T47D (cell line): ENCODE data around the gene HAUS1.

Experiments used
- DNase-seq, 2 experiments: peaks; one replicate each; pipeline versions ENCODE4 v3.0.0 to v3.0.0-alpha.2; 2011 to 2012; ENCODE audit warnings: low read depth in 1 of 2, low spot score in 1 of 2
- JUND ChIP-seq: IDR thresholded peaks from 2 replicates; pipeline ENCODE4 v1.6.1; 2012; ENCODE audit warnings: low read depth
- in situ Hi-C: cut with HindIII; loops from 2 replicates; pipeline ENCODE4 v1.10.0; 2016; ENCODE audit warnings: low sequenced_read_pairs, low pct_unique_long_range_greater_than_20kb

HAUS1 gene

DNA sequence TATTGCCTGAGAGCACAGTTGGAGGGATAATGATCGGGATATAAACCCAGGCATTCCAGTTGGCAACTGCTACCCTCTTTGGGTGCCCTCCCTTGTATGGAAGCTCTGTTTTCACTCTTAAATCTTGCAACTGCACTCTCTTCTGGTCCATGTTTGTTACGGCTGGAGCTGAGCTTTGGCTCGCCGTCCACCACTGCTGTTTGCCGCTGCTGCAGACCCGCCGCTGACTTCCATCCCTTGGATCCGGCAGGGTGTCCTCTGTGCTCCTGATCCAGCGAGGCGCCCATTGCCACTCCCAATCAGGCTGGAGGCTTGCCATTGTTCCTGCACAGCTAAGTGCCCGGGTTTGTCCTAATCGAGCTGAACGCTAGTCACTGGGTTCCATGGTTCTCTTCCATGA is 60.7 kb downstream of the HAUS1 start:
- DNase-seq: no peak
- in situ Hi-C loops: no loop called here
- no peak for TF ChIP-seq JUND

DNA sequence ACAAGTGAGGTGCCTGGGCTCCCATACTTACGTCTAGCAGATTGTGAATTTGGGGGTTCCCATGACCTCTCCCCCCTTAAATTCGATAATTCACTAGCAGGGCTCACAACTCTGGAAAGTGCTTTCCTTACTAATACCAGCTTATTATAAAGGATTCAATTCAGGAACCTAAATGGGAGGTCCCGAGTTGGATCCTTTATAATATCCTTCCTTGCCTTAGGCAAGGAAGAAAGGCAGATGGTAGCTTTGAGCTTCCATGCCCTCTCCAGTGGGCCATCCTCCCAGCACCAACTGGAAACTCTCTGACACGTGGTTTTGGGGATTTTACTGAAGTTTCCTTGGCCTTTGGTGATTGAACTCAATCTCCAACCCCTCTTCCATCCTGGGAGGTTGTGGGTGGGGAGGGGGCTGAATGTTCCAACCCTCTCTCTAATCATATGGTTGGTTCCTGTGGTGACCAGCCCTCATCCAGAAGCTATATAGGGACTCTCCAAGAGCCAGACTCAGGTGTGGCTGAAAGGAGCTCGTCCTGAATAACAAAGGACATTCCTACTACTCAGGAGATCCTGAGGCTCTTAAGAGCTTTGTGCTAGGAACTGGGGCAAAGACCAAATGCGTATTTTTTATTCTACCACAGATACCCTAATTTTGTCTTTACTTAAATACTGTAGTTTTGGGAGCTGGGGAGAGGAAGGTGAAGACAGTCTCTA is 62.2 kb downstream of the HAUS1 start:
- TF ChIP-seq JUND: no peak
- no peak for DNase-seq
- in situ Hi-C loops: no loop called here

DNA sequence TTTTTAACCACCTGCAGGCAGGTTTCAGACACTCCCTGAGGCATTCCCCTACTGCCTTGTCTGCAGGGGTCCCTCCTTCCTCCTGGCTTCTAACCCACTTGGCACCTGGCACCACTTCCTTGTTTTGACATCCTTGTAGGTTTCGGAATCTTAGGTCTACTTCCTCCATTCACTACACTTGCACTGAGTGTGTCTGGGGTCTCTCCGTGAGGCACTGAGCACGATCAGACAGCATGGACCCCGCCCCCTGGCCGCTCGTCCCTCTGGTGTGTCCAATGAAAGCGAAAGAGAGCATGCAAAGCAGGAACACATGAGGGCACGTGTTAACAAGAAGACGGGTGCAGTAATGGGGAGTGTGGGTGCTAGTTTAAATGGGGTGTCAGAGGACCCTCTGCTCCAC is 63.8 kb downstream of the HAUS1 start:
- in situ Hi-C loops: no loop called here
- no peak for TF ChIP-seq JUND
- DNase-seq: no peak

DNA sequence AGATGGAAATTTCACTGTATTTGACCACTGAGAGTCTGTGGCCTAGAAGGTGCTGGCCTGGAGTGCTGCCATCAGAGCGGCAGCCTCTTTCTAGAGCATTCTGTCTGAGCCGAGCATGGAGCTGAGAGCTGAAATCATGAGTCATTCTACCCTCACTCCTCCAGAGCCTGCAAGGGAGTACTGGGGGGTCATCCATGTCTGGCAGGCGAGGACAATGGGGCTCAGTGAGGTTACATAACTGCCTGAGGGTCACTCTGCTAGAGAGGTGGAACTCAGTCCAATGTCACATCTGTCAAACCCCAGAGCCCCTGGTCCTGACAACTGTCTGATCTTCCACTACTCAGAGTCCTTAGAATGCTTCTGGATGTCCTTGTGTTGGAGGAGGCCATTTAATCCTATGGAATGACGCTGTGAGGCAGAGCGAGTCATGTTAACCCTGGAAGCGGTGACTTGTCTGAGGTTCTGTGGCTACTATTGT is 65.3 kb downstream of the HAUS1 start:
- in situ Hi-C loops: no loop called here
- no peak for DNase-seq

DNA sequence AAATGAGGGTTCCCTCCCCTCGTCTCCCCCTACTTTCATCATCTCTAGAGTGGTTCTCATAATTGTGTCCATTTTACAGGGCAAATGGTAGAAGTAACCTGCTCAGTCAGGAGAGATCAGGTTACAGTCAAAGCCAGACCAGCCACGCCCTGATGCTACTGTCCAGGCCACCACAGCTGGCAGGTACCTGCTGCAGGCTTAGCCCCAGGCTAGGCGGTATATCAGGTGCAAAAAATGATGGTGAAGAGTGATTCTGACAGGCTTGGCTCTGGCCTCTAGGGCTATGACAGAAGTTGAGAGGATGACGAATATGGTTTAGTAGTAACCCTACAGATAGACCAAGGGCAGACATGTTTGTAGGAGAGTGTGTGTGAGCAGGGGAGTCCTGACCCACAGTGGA is 67.1 kb downstream of the HAUS1 start:
- no peak for DNase-seq
- in situ Hi-C loops: no loop called here
- TF ChIP-seq JUND: no peak

More for the DNA sequence above, 65.3 kb downstream of the HAUS1 start:
- no peak for TF ChIP-seq JUND

DNA sequence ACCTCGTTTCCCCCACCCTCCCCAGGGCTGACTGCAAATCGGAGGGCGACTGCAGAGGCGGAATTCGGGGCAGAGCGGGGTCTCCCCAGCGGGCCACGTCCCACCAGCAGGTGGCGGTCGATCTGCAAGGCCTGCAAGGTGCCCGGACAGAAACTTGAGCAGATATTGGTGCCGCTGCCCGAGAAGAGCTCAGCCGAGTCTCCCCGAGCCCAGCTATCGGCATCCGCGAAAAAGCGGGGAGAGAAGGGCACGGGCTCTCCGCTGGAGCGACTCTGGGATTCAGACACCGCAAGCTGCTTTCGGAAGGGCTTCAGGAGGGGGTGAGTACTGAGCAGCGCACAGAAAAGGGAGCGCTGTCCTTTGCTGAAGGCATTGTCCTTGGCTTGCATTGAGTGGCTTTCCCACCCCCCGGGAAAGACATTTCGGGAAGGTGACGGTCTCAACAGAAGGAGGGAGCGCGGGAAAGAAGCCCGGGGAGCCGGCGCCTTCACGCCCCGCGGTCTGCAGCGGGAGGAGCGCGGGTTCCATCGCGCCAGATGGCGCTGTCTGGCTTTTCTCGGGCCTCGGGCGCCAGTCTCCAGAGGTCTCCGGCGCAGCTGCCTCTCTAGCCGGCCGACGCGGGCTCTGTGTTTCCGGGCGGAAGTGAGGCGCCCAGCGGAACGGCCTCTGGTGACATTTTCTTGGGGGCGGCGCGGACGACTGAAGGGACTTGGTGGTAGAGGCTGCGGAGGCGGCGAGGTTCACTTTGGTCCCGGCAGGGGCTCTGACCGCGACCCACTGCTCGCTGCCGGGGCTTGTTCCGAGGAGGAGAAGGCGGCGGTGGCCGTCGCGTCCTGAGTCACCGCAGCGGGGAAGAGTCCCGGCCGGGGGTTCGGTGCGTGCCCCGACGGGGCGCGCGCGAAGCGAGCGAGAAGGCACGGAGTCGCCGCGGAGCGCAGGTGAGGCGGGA is 69.5 kb downstream of the HAUS1 start:
- in situ Hi-C loops: no loop called here
- peak; percentile 92 for DNase-seq
- TF ChIP-seq JUND: no peak

DNA sequence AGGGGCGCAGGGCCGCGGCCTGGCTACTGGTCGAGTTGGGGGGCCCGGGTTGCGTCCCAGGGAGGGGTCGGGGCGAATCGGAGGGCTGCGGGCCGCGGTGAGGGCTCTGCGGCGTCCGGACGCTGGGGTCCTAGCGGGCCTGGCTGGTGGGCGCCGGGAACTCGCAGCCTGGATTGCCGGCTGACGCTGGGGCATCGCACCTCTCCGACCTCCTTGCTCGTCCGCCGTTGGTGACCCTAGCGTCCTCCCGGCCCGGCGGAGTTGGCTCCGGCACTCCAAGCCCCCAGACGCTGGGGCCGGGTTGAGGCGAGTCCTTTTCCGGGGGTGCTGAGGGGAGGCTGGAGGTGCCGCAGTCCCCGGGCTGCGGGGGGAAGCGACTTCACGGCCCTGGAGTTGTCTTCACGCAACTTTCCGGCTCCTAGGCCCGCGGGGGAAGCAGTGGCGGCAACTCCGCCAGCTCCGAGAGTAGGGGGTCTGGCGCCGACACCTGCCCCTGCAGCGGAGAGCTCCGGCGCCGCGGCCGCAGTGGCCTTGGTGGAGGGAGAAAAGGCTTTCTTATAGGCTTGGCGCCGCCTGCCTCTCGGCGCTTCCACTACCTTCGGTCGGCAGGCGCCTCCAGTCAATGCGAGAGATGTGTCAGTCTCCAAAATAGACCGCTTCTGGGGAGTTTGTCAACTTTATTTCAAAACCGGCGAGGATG is 70.3 kb downstream of the HAUS1 start:
- DNase-seq: peak; percentile 25 to 26
- no peak for TF ChIP-seq JUND
- in situ Hi-C loops: no loop called here

DNA sequence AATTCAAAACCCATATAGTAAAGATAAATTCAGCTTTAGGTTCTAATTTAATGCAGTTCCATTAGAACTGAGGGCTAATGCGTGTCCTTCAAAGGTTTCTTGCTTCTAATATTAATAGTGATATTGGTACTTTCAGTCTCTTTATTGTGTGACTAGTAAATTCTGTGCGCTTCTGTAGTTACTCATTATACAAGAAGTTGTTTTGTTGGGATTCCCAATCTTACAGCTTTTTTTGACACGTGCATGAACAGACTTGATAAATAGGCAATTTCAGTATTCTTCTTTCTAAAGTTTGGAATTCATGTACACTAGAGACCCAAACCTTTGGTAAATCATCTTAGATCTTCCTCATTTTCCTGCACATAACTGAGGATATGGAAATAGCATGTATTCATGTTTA is 71.8 kb downstream of the HAUS1 start:
- DNase-seq: no peak
- in situ Hi-C loops: no loop called here
- TF ChIP-seq JUND: no peak
